CD4-positive, CD25-positive, alpha-beta regulatory T cell (primary cell): ENCODE measurements around the gene LRRTM4. TPM values are rescaled to one million over a fixed set of nuclear protein-coding genes. Genes with fewer than 3 reads are reported as not detected.

Experiments used
- ATAC-seq, 2 donors: fragments of 150-1000 bp; cut with Tn5 transposase; one replicate each; pipeline ENCODE4 v1.10.0; 2021; ENCODE audit warnings: low read depth in 2 of 2, moderate number of reproducible peaks in 2 of 2, moderate library complexity in 1 of 2
- DNase-seq, 3 donors: peaks; one replicate each; pipeline versions ENCODE4 v3.0.0 to v3.0.0-alpha.2; 2012 to 2022; ENCODE audit warnings: mixed read lengths in 1 of 3
- H3K27ac ChIP-seq: one replicate; pipeline ENCODE4 v1.7.0; 2013; ENCODE audit warnings: mild to moderate bottlenecking, low read length; ENCODE audit not compliant: insufficient read depth, poor library complexity, severe bottlenecking
- H3K27me3 ChIP-seq: one replicate; pipeline ENCODE4 v1.7.0; 2013; ENCODE audit warnings: low read length; ENCODE audit not compliant: control insufficient read depth, insufficient read depth
- H3K36me3 ChIP-seq: one replicate; pipeline ENCODE4 v1.7.0; 2013; ENCODE audit warnings: mild to moderate bottlenecking, low read length, moderate library complexity; ENCODE audit not compliant: control insufficient read depth, insufficient read depth
- H3K4me1 ChIP-seq: 2 replicates; pipeline ENCODE4 v1.7.0; 2013; ENCODE audit warnings: mild to moderate bottlenecking, low read length; ENCODE audit not compliant: insufficient read depth, control insufficient read depth, poor library complexity, severe bottlenecking
- H3K4me3 ChIP-seq: one replicate; pipeline ENCODE4 v1.7.0; 2013; ENCODE audit warnings: low read depth, mild to moderate bottlenecking, low read length, moderate library complexity
- H3K9me3 ChIP-seq, 2 experiments: 1 replicate in 1 of 2; 2 replicates in 1 of 2; pipeline ENCODE4 v1.7.0; 2013; ENCODE audit warnings: low read length in 2 of 2, mild to moderate bottlenecking in 1 of 2, moderate library complexity in 1 of 2; ENCODE audit not compliant: control insufficient read depth in 2 of 2
- H3K27ac Mint-ChIP-seq, 3 donors: one replicate each; pipeline ENCODE4 v1.8.0; 2020 to 2022; ENCODE audit warnings: mild to moderate bottlenecking in 3 of 3, mixed read lengths in 3 of 3, moderate library complexity in 2 of 3
- H3K27me3 Mint-ChIP-seq: one replicate; pipeline ENCODE4 v1.8.0; 2022; ENCODE audit warnings: mild to moderate bottlenecking, mixed read lengths
- H3K36me3 Mint-ChIP-seq: one replicate; pipeline ENCODE4 v1.8.0; 2020; ENCODE audit warnings: mixed read lengths
- H3K4me1 Mint-ChIP-seq, 4 donors: one replicate each; pipeline ENCODE4 v1.8.0; 2020 to 2022; ENCODE audit warnings: mixed read lengths in 4 of 4, mild to moderate bottlenecking in 1 of 4
- H3K4me3 Mint-ChIP-seq, 4 donors: one replicate each; pipeline ENCODE4 v1.8.0; 2020 to 2022; ENCODE audit warnings: mild to moderate bottlenecking in 4 of 4, mixed read lengths in 4 of 4, moderate library complexity in 3 of 4
- H3K9me3 Mint-ChIP-seq, 7 donors: one replicate each; pipeline ENCODE4 v1.8.0; 2020 to 2022; ENCODE audit warnings: mixed read lengths in 7 of 7, mild to moderate bottlenecking in 3 of 7, moderate library complexity in 2 of 7
- polyA plus RNA-seq, 4 donors: library from polyadenylated mRNA; unstranded; fragments of 300-500 nt; fragmentation: Illumina TruSeq; gene quantifications; one replicate each; pipeline ENCODE4 v1.2.3, GENCODE V29; 2021
- total RNA-seq: library from RNA; stranded (reverse); gene quantifications from one replicate; pipeline ENCODE4 v1.2.3, GENCODE V29; 2022

LRRTM4 gene
- total and polyA plus RNA-seq, 5 donors from 2014 or later: not detected

GRCh38 chr2:77008853-77009252, 513.3 kb downstream of the LRRTM4 start:
- Mint-ChIP-seq H3K36me3 (no peaks in the 10 kb centered on the region), H3K27ac (no peak overlapping the region)

GRCh38 chr2:77007686-77008085, 514.5 kb downstream of the LRRTM4 start:
- H3K4me1 Mint-ChIP-seq: no peaks in the 10 kb centered on the region
- no peaks in the 10 kb centered on the region for H3K4me1 ChIP-seq

More at GRCh38 chr2:77008853-77009252, 513.3 kb downstream of the LRRTM4 start:
- Histone ChIP-seq H3K27me3 (no peaks in the 10 kb centered on the region), H3K27ac (no peak overlapping the region), H3K4me1 (no peaks in the 10 kb centered on the region), H3K9me3 (peaks cover 2 to 7% of the 10 kb centered on the region in 2 experiments), H3K36me3 (no peaks in the 10 kb centered on the region), H3K4me3 (no peak overlapping the region)
- DNase-seq: no peak
- no peak for ATAC-seq
- Mint-ChIP-seq H3K4me3 (no peak overlapping the region), H3K4me1 (no peaks in the 10 kb centered on the region), H3K27me3 (no peaks in the 10 kb centered on the region), H3K9me3 (peaks cover 0 to 19% (median 9%) of the 10 kb centered on the region in 7 donors)

GRCh38 chr2:77005522-77005921, 516.7 kb downstream of the LRRTM4 start:
- Mint-ChIP-seq H3K4me1 (no peaks in the 10 kb centered on the region), H3K27me3 (no peaks in the 10 kb centered on the region), H3K27ac (no peak overlapping the region), H3K4me3 (no peak overlapping the region), H3K36me3 (no peaks in the 10 kb centered on the region), H3K9me3 (peaks cover 0 to 28% (median 9%) of the 10 kb centered on the region in 7 donors)
- H3K9me3 ChIP-seq: peaks cover 3 to 13% of the 10 kb centered on the region in 2 experiments
- H3K27ac ChIP-seq: no peak overlapping the region
- H3K4me3 ChIP-seq: no peak overlapping the region
- no peaks in the 10 kb centered on the region for H3K36me3 ChIP-seq
- no peaks in the 10 kb centered on the region for H3K27me3 ChIP-seq
- ATAC-seq (no peak), DNase-seq (no peak)
- H3K4me1 ChIP-seq: no peaks in the 10 kb centered on the region

More at GRCh38 chr2:77007686-77008085, 514.5 kb downstream of the LRRTM4 start:
- Mint-ChIP-seq H3K36me3 (no peaks in the 10 kb centered on the region), H3K4me3 (no peak overlapping the region), H3K9me3 (peaks cover 0 to 24% (median 11%) of the 10 kb centered on the region in 7 donors), H3K27ac (no peak overlapping the region), H3K27me3 (no peaks in the 10 kb centered on the region)
- peaks cover 0 to 7% of the 10 kb centered on the region in 2 experiments for H3K9me3 ChIP-seq
- H3K4me3 ChIP-seq: no peak overlapping the region
- no peak overlapping the region for H3K27ac ChIP-seq
- no peaks in the 10 kb centered on the region for H3K27me3 ChIP-seq
- DNase-seq (no peak), ATAC-seq (no peak)
- H3K36me3 ChIP-seq: no peaks in the 10 kb centered on the region

- Mint-ChIP-seq H3K9me3 (peaks cover 4 to 26% (median 11%) of the 10 kb centered on the region in 7 donors), H3K27ac (no peak overlapping the region), H3K27me3 (no peaks in the 10 kb centered on the region), H3K36me3 (no peaks in the 10 kb centered on the region), H3K4me1 (no peaks in the 10 kb centered on the region), H3K4me3 (no peak overlapping the region)
- no peak overlapping the region for H3K4me3 ChIP-seq
- H3K36me3 ChIP-seq: no peaks in the 10 kb centered on the region
- no peaks in the 10 kb centered on the region for H3K27me3 ChIP-seq
- no peak for ATAC-seq
- H3K27ac ChIP-seq: no peak overlapping the region
- no peak for DNase-seq
- no peaks in the 10 kb centered on the region for H3K4me1 ChIP-seq
- H3K9me3 ChIP-seq: peaks cover 3 to 13% of the 10 kb centered on the region in 2 experiments
Measured at GRCh38 chr2:77001895-77002294, 520.3 kb downstream of the LRRTM4 start.

GRCh38 chr2:76998704-76999103, 523.5 kb downstream of the LRRTM4 start:
- no peaks in the 10 kb centered on the region for H3K27me3 ChIP-seq
- Mint-ChIP-seq H3K36me3 (no peaks in the 10 kb centered on the region), H3K4me1 (no peaks in the 10 kb centered on the region), H3K27me3 (no peaks in the 10 kb centered on the region), H3K4me3 (no peak overlapping the region), H3K27ac (no peak overlapping the region), H3K9me3 (peaks cover 4 to 17% (median 7%) of the 10 kb centered on the region in 7 donors)
- DNase-seq: no peak
- no peak overlapping the region for H3K27ac ChIP-seq
- ATAC-seq: no peak
- H3K4me1 ChIP-seq: no peaks in the 10 kb centered on the region
- H3K36me3 ChIP-seq: no peaks in the 10 kb centered on the region
- no peak overlapping the region for H3K4me3 ChIP-seq
- H3K9me3 ChIP-seq: peaks cover 3 to 6% of the 10 kb centered on the region in 2 experiments

- Histone ChIP-seq H3K27me3 (no peaks in the 10 kb centered on the region), H3K27ac (no peak overlapping the region), H3K4me1 (no peaks in the 10 kb centered on the region), H3K9me3 (peaks cover 3 to 6% of the 10 kb centered on the region in 2 experiments), H3K36me3 (no peaks in the 10 kb centered on the region), H3K4me3 (no peak overlapping the region)
- H3K27ac Mint-ChIP-seq: no peak overlapping the region
- no peak for ATAC-seq
- no peak for DNase-seq
- no peaks in the 10 kb centered on the region for H3K36me3 Mint-ChIP-seq
- peaks cover 4 to 14% (median 6%) of the 10 kb centered on the region in 7 donors for H3K9me3 Mint-ChIP-seq
- no peaks in the 10 kb centered on the region for H3K4me1 Mint-ChIP-seq
- H3K27me3 Mint-ChIP-seq: no peaks in the 10 kb centered on the region
- H3K4me3 Mint-ChIP-seq: no peak overlapping the region
Measured at GRCh38 chr2:76998152-76998551, 524.0 kb downstream of the LRRTM4 start.

- no peak for DNase-seq
- H3K4me3 ChIP-seq: no peak overlapping the region
- peaks cover 0 to 6% of the 10 kb centered on the region in 2 experiments for H3K9me3 ChIP-seq
- no peak for ATAC-seq
- no peaks in the 10 kb centered on the region for H3K36me3 Mint-ChIP-seq
- H3K36me3 ChIP-seq: no peaks in the 10 kb centered on the region
- H3K27me3 Mint-ChIP-seq: no peaks in the 10 kb centered on the region
- H3K27ac Mint-ChIP-seq: no peak overlapping the region
- no peaks in the 10 kb centered on the region for H3K4me1 Mint-ChIP-seq
- no peaks in the 10 kb centered on the region for H3K27me3 ChIP-seq
- no peak overlapping the region for H3K4me3 Mint-ChIP-seq
- no peaks in the 10 kb centered on the region for H3K4me1 ChIP-seq
- H3K9me3 Mint-ChIP-seq: peaks cover 4 to 11% (median 6%) of the 10 kb centered on the region in 7 donors
- no peak overlapping the region for H3K27ac ChIP-seq
Measured at GRCh38 chr2:76997296-76997695, 524.9 kb downstream of the LRRTM4 start.

GRCh38 chr2:76985387-76986136, 536.6 kb downstream of the LRRTM4 start:
- Mint-ChIP-seq H3K4me1 (no peaks in the 10 kb centered on the region), H3K27ac (no peak overlapping the region), H3K36me3 (no peaks in the 10 kb centered on the region), H3K4me3 (no peak overlapping the region), H3K9me3 (peaks cover 0 to 7% (median 5%) of the 10 kb centered on the region in 7 donors), H3K27me3 (no peaks in the 10 kb centered on the region)
- DNase-seq: no peak
- H3K36me3 ChIP-seq: no peaks in the 10 kb centered on the region
- no peaks in the 10 kb centered on the region for H3K27me3 ChIP-seq
- H3K4me3 ChIP-seq: no peak overlapping the region
- H3K4me1 ChIP-seq: no peaks in the 10 kb centered on the region
- H3K27ac ChIP-seq: no peak overlapping the region
- ATAC-seq: no peak
- H3K9me3 ChIP-seq: no peaks in the 10 kb centered on the region
